Activated CD8-positive, alpha-beta T cell treated with anti-CD3 and anti-CD28 coated beads, Interleukin-2, amount 10 ng/mL, durations not matched to agents 7 days and 5 days (primary cell): Measurements from ENCODE around the gene FHOD1. TPM values are rescaled to one million over a fixed set of nuclear protein-coding genes. Genes with fewer than 3 reads are reported as not detected.

Experiments
- ATAC-seq: fragments of 150-1000 bp; cut with Tn5 transposase; one replicate; pipeline ENCODE4 v1.10.0; 2021; ENCODE audit warnings: moderate library complexity
- CTCF ChIA-PET: fragments of 350-600 bp; sonication (Branson Sonifier 250); formaldehyde crosslinking; loops from one replicate; lab custom pipeline; 2021; ENCODE audit warnings: antibody characterized with exemption; lab: Charles Lee
- POLR2A ChIA-PET: fragments of 350-600 bp; sonication (Branson Sonifier 250); formaldehyde crosslinking; loops from one replicate; lab custom pipeline; 2021; ENCODE audit warnings: antibody characterized with exemption; lab: Charles Lee
- DNase-seq: peaks from one replicate; pipeline ENCODE4 v3.0.0-alpha.2; 2020
- H3K27ac Mint-ChIP-seq: one replicate; pipeline ENCODE4 v1.8.0; 2021; ENCODE audit warnings: mild to moderate bottlenecking, mixed read lengths
- H3K27me3 Mint-ChIP-seq: one replicate; pipeline ENCODE4 v1.8.0; 2021; ENCODE audit warnings: low read depth, mixed read lengths
- H3K36me3 Mint-ChIP-seq: one replicate; pipeline ENCODE4 v1.8.0; 2021; ENCODE audit warnings: low read depth, mixed read lengths
- H3K4me1 Mint-ChIP-seq: one replicate; pipeline ENCODE4 v1.8.0; 2021; ENCODE audit warnings: low read depth, mixed read lengths
- H3K4me3 Mint-ChIP-seq: one replicate; pipeline ENCODE4 v1.8.0; 2021; ENCODE audit warnings: mild to moderate bottlenecking, mixed read lengths
- H3K9me3 Mint-ChIP-seq: one replicate; pipeline ENCODE4 v1.8.0; 2022; ENCODE audit warnings: mixed read lengths; ENCODE audit not compliant: insufficient read depth
- microRNA-seq: library from miRNA; unstranded; fragments of <30 nt; microRNA quantifications from one replicate; pipeline ENCODE4 v1.2.0, GENCODE V29; 2022
- total RNA-seq, 2 experiments: library from RNA; stranded (reverse); gene quantifications; one replicate each; pipeline ENCODE4 v1.2.3, GENCODE V29; 2021

The FHOD1 gene
- total RNA-seq, 2 experiments from 2014 or later, result 93.4 to 101 TPM

DNA sequence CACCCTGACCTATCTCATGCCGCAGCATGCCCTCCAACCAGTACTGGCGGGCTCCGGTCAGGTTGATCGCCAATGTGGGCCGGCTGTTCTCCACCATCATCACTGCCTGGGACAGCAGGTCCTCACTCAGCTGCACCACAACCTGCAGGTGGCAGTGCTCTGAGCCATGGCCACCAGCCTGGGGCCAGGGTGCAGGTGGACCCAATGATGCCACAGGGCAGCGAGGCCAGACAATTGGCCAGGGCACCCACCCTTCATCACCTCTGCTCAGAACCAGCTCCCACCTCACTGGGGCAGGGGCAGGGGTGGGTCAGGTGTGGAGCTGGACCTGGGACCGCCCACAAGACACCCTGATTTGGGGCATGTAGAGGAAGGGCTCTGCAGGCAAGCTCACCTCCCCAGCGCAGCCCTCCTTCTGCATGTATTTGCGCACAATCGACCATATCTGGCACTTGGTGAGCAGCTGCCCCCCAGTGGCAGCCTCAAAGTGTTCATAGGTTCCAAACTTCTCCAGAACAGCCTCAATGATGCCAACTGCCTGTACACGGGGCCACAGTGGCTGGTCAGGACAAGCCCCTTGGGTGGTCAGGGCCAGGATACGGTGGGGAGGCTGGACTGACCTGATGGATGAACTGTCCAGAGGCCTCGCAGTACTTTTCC is 67.7 kb downstream of the FHOD1 start:
- Mint-ChIP-seq H3K4me3 (no peak overlapping the region), H3K4me1 (peaks cover 31% of the 10 kb centered on the region)

More for the DNA sequence above, 67.7 kb downstream of the FHOD1 start:
- DNase-seq (peak; percentile 48), ATAC-seq (no peak)
- Mint-ChIP-seq H3K27me3 (peaks cover 11% of the 10 kb centered on the region), H3K9me3 (no peaks in the 10 kb centered on the region), H3K36me3 (peaks cover 20% of the 10 kb centered on the region), H3K27ac (no peak overlapping the region)
- ChIA-PET CTCF (interaction anchor here (0.7 to 1.5 kb wide), 5 partner anchors 10 to 162 kb away, joined by 3 to 11 read pairs (median 5); partner anchors contain the start of genes FBXL8 and TRADD), POLR2A (no interaction called here)

Small RNA genes lying within 50 kb of the gene (microRNA-seq; reads per million reads assigned to microRNA genes)
- 39.6 reads per million, percentile 47 among the genes with 10 or more reads in this experiment for gene MIR328

Other genes starting within 250 kb of the FHOD1 start
- gene CBFB, start 218.3 kb downstream of the FHOD1 start, total RNA-seq, result 100 to 1,000 TPM; 235 to 241 TPM
- 10 to 100 TPM; 16.5 TPM for gene PHAF1, start 137.5 kb downstream of the FHOD1 start, total RNA-seq
- 1 to 10 TPM; 6.6 to 7.2 TPM for gene B3GNT9, start 96.5 kb downstream of the FHOD1 start, total RNA-seq
- gene TRADD, start 87.6 kb downstream of the FHOD1 start, total RNA-seq, result 10 to 100 TPM; 39.2 to 40.7 TPM
- gene FBXL8, start 87.5 kb downstream of the FHOD1 start, total RNA-seq, result 10 to 100 TPM; 22.7 to 24.8 TPM
- gene HSF4, start 82.7 kb downstream of the FHOD1 start, total RNA-seq, result 10 to 100 TPM; 31.5 to 34.4 TPM
- 1 to 10 TPM; 7.4 to 8.2 TPM for gene NOL3, start 76.9 kb downstream of the FHOD1 start, total RNA-seq
- gene MATCAP1, start 63.5 kb downstream of the FHOD1 start, total RNA-seq, result 10 to 100 TPM; 43.3 to 48.2 TPM
- not detected for gene EXOC3L1, start 57.3 kb downstream of the FHOD1 start, total RNA-seq
- 100 to 1,000 TPM; 134 to 138 TPM for gene E2F4, start 55.3 kb downstream of the FHOD1 start, total RNA-seq
- gene ELMO3, start 48.4 kb downstream of the FHOD1 start, total RNA-seq, result 1 to 10 TPM; 7.2 to 8.0 TPM
- 10 to 100 TPM; 33.7 TPM for gene TMEM208, start 20.4 kb downstream of the FHOD1 start, total RNA-seq
- gene SLC9A5, start 1.5 kb upstream of the FHOD1 start, total RNA-seq, result 1 to 10 TPM; 3.1 to 4.1 TPM
- 10 to 100 TPM; 13.6 to 16.3 TPM for gene PLEKHG4, start 32.1 kb upstream of the FHOD1 start, total RNA-seq
- gene KCTD19, start 79.3 kb upstream of the FHOD1 start, total RNA-seq, result 1 to 10 TPM in 1 of 2 experiments, under 1 TPM in 1; 0.65 to 1.1 TPM
- not detected for gene LRRC36, start 79.3 kb upstream of the FHOD1 start, total RNA-seq
- not detected for gene TPPP3, start 146.0 kb upstream of the FHOD1 start, total RNA-seq
- gene ZDHHC1, start 169.0 kb upstream of the FHOD1 start, total RNA-seq, result under 1 TPM in 1 of 2 experiments, not detected in 1; 0.26 TPM
- gene HSD11B2, start 183.6 kb upstream of the FHOD1 start, total RNA-seq, result not detected
- gene ATP6V0D1, start 233.7 kb upstream of the FHOD1 start, total RNA-seq, result 10 to 100 TPM; 52.7 to 58.1 TPM
- not detected for gene AGRP, start 236.1 kb upstream of the FHOD1 start, total RNA-seq